Measurements from ENCODE around the gene EPHB1. TPM values are rescaled to one million over a fixed set of nuclear protein-coding genes. Genes with fewer than 3 reads are reported as not detected.

The EPHB1 gene
- polyA plus RNA-seq, 1 of the 3 experiments (the other 2 are of a cell fraction): 1.2 TPM

DNA sequence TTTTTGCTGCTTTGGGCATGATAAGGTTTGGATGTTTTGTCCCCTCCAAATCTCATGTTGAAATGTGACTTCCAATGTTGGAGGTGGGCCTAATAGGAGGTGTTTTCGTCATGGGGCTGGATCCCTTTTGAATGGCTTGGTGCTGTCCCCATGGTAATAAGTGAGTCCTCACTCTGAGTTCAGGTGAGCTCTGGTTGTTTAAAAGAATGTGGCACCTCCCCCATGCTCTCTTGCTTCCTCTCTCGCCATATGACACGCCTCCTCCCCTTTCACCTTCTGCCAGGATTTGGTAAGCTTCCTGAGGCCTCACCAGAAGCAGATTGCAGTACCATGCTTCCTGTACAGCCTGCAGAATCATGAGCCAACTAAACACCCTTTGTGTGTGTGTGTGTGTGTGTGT is 255.5 kb downstream of the EPHB1 start:
- no peak for DNase-seq
- TF ChIP-seq NFIC (IDR thresholded peaks at IDR 0.05; ENCODE audit: borderline replicate concordance) (no peak), POLR2AphosphoS5 (IDR thresholded peaks at IDR 0.05; ENCODE audit: low read depth, low read length) (no peak), USF1 (IDR thresholded peaks at IDR 0.05; ENCODE audit: borderline replicate concordance, low read depth) (no peak), MEF2A (IDR thresholded peaks at IDR 0.05; ENCODE audit: borderline replicate concordance, low read depth) (no peak), FOXJ3 (CRISPR knock-in tag; IDR thresholded peaks at IDR 0.05) (no peak)
- no peaks in the 10 kb centered on the region for H3K36me3 ChIP-seq (replicated peaks in 1 of 2; ENCODE audit: control insufficient read depth in 1 of 2, insufficient read depth in 2 of 2, low read length in 1 of 2)
- ChIA-PET POLR2A (no interaction called here), CTCF (no interaction called here)
- H3K79me2 ChIP-seq (ENCODE audit: insufficient read depth): no peaks in the 10 kb centered on the region
- no peaks in the 10 kb centered on the region for H4K20me1 ChIP-seq (ENCODE audit: insufficient read depth)
- H2AFZ ChIP-seq (ENCODE audit: low read depth): no peak overlapping the region
- H3K27ac ChIP-seq (ENCODE audit: low read depth in 2 of 2, low read length in 1 of 2): no peak overlapping the region
- no peak overlapping the region for H3K4me3 ChIP-seq (ENCODE audit: low read depth in 2 of 2, low read length in 1 of 2)
- no peaks in the 10 kb centered on the region for H3F3A ChIP-seq (replicated peaks; ENCODE audit: insufficient read depth)
- H3K27me3 ChIP-seq (ENCODE audit: insufficient read depth): no peaks in the 10 kb centered on the region
- WGBS (ENCODE audit: low lambda C conversion rate): 59% methylated on average over 3 of the region's 3 CpGs
- no peaks in the 10 kb centered on the region for H3K4me1 ChIP-seq (ENCODE audit: control insufficient read depth in 1 of 2, insufficient read depth in 2 of 2, low read depth in 1 of 2, low read length in 1 of 2)
- H3K9ac ChIP-seq: no peak overlapping the region
- no peaks in the 10 kb centered on the region for H3K9me2 ChIP-seq
- no peak overlapping the region for H3K4me2 ChIP-seq
- H3K9me3 ChIP-seq: no peaks in the 10 kb centered on the region

DNA sequence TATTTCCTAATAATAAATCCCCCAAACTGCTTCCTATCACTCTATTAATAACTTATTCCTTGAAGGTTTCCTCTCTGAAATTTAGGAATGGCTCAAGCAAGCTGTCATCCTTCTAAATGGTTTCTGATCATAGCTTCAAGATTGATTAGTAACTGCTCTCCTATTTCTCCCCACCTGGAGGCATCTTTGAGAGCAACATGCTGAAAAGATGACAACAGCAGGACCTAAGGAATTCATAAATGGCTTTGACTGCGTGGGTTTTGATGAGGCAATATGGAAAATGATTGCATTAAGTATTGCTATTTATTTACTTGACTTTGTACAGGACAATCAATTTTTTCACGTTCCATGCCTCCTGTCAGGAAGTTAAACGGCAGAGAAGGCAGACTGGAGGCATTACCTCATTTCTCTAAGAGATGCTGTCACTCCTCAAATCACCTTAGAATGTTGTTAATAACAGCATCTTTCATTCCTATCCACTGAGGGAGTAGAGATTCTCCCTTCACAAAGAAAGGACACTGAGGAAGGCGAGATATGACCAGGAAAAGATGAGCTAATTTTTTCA is 256.4 kb downstream of the EPHB1 start:
- Histone ChIP-seq H3K4me2 (no peak overlapping the region), H3K36me3 (replicated peaks in 1 of 2; ENCODE audit: control insufficient read depth in 1 of 2, insufficient read depth in 2 of 2, low read length in 1 of 2) (no peaks in the 10 kb centered on the region), H3K79me2 (ENCODE audit: insufficient read depth) (no peaks in the 10 kb centered on the region), H3K9me2 (no peaks in the 10 kb centered on the region), H3K9ac (no peak overlapping the region), H3K4me1 (ENCODE audit: control insufficient read depth in 1 of 2, insufficient read depth in 2 of 2, low read depth in 1 of 2, low read length in 1 of 2) (no peaks in the 10 kb centered on the region), H3K9me3 (no peaks in the 10 kb centered on the region), H3K4me3 (ENCODE audit: low read depth in 2 of 2, low read length in 1 of 2) (no peak overlapping the region), H3F3A (replicated peaks; ENCODE audit: insufficient read depth) (no peaks in the 10 kb centered on the region), H3K27me3 (ENCODE audit: insufficient read depth) (no peaks in the 10 kb centered on the region), H4K20me1 (ENCODE audit: insufficient read depth) (no peaks in the 10 kb centered on the region), H3K27ac (ENCODE audit: low read depth in 2 of 2, low read length in 1 of 2) (no peak overlapping the region), H2AFZ (ENCODE audit: low read depth) (no peak overlapping the region)
- ChIA-PET POLR2A (no interaction called here), CTCF (interaction anchor here (0.8 kb wide), 1 partner anchor 11 kb away, joined by 3 read pairs; no protein-coding TSS in a partner anchor)
- WGBS (ENCODE audit: low lambda C conversion rate): 52% methylated on average over 4 of the region's 4 CpGs
- TF ChIP-seq ZBTB33 (IDR thresholded peaks at IDR 0.05; ENCODE audit: borderline replicate concordance, low read depth) (no peak), POLR2AphosphoS5 (IDR thresholded peaks at IDR 0.05; ENCODE audit: low read depth, low read length) (no peak), EZH2phosphoT487 (IDR thresholded peaks at IDR 0.05; ENCODE audit: borderline replicate concordance, low read depth) (no peak), NRF1 (IDR thresholded peaks at IDR 0.05; ENCODE audit: low read depth, low read length) (no peak), RAD21 (IDR thresholded peaks at IDR 0.05; ENCODE audit: low read length) (no peak), EP300 (IDR thresholded peaks at IDR 0.05; ENCODE audit: borderline replicate concordance in 1 of 2, low read depth in 1 of 2, low read length in 1 of 2) (no peak), RXRA (IDR thresholded peaks at IDR 0.05; ENCODE audit: borderline replicate concordance, low read depth) (no peak), FOXJ3 (CRISPR knock-in tag; IDR thresholded peaks at IDR 0.05) (no peak)
- TF ChIP-seq, protein P1, sequence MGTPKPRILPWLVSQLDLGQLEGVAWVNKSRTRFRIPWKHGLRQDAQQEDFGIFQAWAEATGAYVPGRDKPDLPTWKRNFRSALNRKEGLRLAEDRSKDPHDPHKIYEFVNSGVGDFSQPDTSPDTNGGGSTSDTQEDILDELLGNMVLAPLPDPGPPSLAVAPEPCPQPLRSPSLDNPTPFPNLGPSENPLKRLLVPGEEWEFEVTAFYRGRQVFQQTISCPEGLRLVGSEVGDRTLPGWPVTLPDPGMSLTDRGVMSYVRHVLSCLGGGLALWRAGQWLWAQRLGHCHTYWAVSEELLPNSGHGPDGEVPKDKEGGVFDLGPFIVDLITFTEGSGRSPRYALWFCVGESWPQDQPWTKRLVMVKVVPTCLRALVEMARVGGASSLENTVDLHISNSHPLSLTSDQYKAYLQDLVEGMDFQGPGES (IDR thresholded peaks at IDR 0.05; ENCODE audit: low read depth, low read length): no peak
- TF ChIP-seq, protein P2, sequence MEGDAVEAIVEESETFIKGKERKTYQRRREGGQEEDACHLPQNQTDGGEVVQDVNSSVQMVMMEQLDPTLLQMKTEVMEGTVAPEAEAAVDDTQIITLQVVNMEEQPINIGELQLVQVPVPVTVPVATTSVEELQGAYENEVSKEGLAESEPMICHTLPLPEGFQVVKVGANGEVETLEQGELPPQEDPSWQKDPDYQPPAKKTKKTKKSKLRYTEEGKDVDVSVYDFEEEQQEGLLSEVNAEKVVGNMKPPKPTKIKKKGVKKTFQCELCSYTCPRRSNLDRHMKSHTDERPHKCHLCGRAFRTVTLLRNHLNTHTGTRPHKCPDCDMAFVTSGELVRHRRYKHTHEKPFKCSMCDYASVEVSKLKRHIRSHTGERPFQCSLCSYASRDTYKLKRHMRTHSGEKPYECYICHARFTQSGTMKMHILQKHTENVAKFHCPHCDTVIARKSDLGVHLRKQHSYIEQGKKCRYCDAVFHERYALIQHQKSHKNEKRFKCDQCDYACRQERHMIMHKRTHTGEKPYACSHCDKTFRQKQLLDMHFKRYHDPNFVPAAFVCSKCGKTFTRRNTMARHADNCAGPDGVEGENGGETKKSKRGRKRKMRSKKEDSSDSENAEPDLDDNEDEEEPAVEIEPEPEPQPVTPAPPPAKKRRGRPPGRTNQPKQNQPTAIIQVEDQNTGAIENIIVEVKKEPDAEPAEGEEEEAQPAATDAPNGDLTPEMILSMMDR (IDR thresholded peaks at IDR 0.05): no peak
- DNase-seq: no peak
